Ectodermal cell (in vitro differentiated cells): ENCODE results near the gene GTPBP1.

Source experiments
- H3K27ac ChIP-seq: 2 replicates; pipeline ENCODE4 v1.7.0; 2013; ENCODE audit warnings: mild to moderate bottlenecking, low read depth, low read length; ENCODE audit not compliant: insufficient read depth, poor library complexity, severe bottlenecking
- H3K27me3 ChIP-seq: 2 replicates; pipeline ENCODE4 v1.7.0; 2013; ENCODE audit warnings: mild to moderate bottlenecking, low read length; ENCODE audit not compliant: insufficient read depth, control insufficient read depth, poor library complexity, severe bottlenecking
- H3K36me3 ChIP-seq: one replicate; pipeline ENCODE4 v1.7.0; 2013; ENCODE audit warnings: low read length; ENCODE audit not compliant: control insufficient read depth, insufficient read depth
- H3K4me1 ChIP-seq: one replicate; pipeline ENCODE4 v1.7.0; 2013; ENCODE audit warnings: low read length; ENCODE audit not compliant: control insufficient read depth, insufficient read depth
- H3K4me3 ChIP-seq: 2 replicates; pipeline ENCODE4 v1.7.0; 2013; ENCODE audit warnings: low read depth, low read length, control low read depth; ENCODE audit not compliant: insufficient read depth
- H3K9me3 ChIP-seq: 2 replicates; pipeline ENCODE4 v1.7.0; 2013; ENCODE audit warnings: mild to moderate bottlenecking, low read length, moderate library complexity; ENCODE audit not compliant: control insufficient read depth
- WGBS, 2 experiments: methylation state at CpG; one replicate each; pipeline ENCODE4 v1.1.7; 2013; ENCODE audit warnings: missing lambda C conversion rate in 2 of 2; 5-methylcytosine and 5-hydroxymethylcytosine counted together

GTPBP1 gene

DNA sequence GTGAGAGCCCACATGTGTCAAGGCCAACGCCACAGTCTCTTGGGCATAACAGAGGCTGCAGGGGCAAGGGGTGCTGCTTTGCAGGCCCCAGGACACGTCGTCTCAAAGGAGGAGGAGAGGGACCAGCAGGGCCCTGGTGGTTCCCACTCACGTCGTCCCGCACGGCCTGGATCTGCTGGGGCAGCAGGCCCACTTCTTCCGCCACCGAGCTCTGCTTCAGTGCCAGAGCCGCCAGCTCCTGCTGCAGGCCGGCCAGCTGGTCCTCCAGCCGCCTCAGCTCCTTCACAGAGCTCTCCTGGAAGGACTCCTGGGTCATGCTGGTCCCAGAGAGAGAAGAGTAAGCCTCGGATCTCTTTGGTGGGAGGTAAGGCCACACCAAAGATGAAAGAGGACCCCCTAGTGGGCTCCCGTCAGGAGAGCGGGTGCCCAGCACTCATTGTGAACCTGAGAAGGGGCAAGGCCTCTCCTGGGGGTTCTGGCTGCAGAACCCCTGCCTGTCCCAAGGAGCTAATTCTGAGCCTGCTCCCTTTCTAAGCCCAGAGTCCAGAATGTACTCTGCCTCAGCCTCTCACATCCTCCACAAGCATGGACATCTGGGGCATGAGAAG lies 34.5 kb downstream of the GTPBP1 start:
- Histone ChIP-seq H3K4me3 (no peak overlapping the region), H3K36me3 (peaks cover 19% of the 10 kb centered on the region), H3K27me3 (no peaks in the 10 kb centered on the region), H3K4me1 (no peaks in the 10 kb centered on the region), H3K27ac (no peak overlapping the region), H3K9me3 (no peaks in the 10 kb centered on the region)
- 89 to 91% methylated on average over 15 of the region's 15 CpGs for WGBS, 2 experiments

DNA sequence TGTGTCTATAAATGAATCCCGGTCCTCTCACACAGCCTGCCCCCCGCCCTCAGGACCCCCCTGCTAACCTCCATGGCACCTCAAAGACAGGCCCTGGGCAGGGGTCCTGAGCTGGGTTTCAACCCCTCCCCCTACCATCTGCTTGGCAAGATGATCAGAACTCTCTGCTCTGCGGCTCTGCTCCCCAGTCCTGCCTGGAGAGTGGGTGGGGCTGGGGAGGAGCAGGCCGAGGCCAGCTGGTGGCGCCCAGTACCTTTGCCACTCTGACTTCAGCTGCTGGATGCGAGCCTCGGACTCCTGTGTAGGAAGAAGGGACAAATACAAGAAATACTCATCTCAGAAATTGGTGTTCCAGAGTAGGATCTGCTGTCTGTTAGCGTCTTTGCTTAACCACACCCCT lies 35.0 kb downstream of the GTPBP1 start:
- no peaks in the 10 kb centered on the region for H3K4me1 ChIP-seq
- H3K27ac ChIP-seq = no peak overlapping the region
- H3K36me3 ChIP-seq = peaks cover 19% of the 10 kb centered on the region
- H3K9me3 ChIP-seq = no peaks in the 10 kb centered on the region
- WGBS, 2 experiments = 85% methylated on average over 8 of the region's 8 CpGs
- H3K4me3 ChIP-seq = no peak overlapping the region
- H3K27me3 ChIP-seq = no peaks in the 10 kb centered on the region

DNA sequence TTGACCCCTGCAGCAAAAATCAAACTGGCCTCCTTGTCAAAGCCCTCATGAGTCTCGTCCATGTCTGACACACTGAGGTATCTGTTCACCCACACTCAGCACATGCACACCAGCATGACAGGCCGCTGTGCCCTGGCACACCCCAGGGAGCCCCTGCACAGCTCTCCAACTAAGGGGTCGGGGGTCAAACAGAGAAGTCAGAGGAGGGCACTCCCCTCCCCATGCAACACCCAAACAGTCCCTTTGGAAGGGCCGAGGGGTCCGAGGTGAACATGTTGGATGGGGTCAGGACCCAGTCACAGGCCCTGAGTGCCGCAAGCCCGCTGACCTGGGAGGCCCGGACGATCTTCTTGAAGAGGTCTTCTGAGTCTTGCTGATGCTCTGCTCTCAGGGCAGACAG lies 35.4 kb downstream of the GTPBP1 start:
- Histone ChIP-seq H3K27me3 (no peaks in the 10 kb centered on the region), H3K36me3 (peaks cover 19% of the 10 kb centered on the region), H3K4me3 (no peak overlapping the region), H3K4me1 (no peaks in the 10 kb centered on the region), H3K9me3 (no peaks in the 10 kb centered on the region), H3K27ac (no peak overlapping the region)
- 95 to 97% methylated on average over 9 of the region's 9 CpGs for WGBS, 2 experiments

DNA sequence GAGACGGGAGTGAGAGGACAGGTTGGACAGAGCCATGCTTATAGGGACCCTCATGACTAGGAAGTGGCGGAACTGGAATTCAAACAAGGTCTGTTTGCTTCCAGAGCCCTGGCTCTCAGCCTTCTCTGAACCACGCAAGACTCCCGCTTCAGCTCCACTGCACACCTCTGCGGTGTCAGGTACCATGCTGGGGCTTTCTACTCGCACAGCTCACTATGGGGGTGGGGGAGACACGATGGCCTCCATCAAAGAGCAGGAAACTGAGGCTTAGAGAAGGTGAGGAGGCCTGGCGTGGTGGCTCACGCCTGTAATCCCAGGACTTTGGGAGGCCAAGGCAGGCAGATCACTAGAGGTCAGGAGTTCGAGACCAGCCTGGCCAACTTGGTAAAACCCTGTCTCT lies 35.8 kb downstream of the GTPBP1 start:
- Histone ChIP-seq H3K27ac (no peak overlapping the region), H3K4me1 (no peaks in the 10 kb centered on the region), H3K27me3 (no peaks in the 10 kb centered on the region), H3K4me3 (no peak overlapping the region), H3K9me3 (no peaks in the 10 kb centered on the region), H3K36me3 (peaks cover 19% of the 10 kb centered on the region)
- 95 to 96% methylated on average over 10 of the region's 10 CpGs for WGBS, 2 experiments

DNA sequence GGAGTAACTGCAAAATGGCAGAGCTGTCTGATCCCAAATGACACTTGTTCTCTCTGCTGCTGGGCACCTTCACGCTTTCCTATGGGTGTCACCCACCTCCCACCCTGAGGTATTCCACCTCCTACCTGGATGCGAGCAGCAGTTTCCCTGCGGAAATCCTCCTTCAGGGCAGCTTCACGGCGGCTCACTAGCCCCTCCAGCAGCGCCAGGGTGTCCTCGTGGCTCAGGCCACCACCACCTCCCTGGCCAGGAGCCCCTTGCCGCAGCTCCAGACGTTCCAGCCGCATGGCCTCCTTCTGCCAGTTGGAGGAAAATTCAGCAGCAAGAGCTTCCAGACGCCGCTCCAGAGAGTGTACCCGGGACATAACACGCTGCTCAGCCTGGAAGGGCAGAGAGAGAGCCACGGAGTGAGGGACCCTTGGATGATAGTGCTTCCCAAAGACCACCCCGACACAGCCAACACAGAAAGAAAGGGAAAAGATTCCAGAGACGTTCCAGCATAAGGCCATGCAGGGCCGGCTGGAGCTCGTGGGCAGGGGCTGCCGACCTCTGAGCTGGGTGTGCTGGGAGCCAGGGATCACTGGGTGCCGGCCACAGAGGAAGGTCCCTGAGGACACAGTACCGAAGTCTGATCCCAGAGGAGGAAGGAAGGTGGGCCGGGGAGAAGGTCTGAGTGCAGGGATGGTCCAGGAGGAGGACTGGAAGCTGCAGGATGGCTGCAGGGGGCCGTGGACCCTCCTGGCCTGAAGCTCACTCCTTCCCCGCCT lies 36.6 kb downstream of the GTPBP1 start:
- H3K36me3 ChIP-seq = peaks cover 19% of the 10 kb centered on the region
- 93 to 94% methylated on average over 25 of the region's 25 CpGs for WGBS, 2 experiments
- no peak overlapping the region for H3K27ac ChIP-seq
- no peaks in the 10 kb centered on the region for H3K4me1 ChIP-seq
- H3K9me3 ChIP-seq = no peaks in the 10 kb centered on the region
- no peak overlapping the region for H3K4me3 ChIP-seq
- H3K27me3 ChIP-seq = no peaks in the 10 kb centered on the region

DNA sequence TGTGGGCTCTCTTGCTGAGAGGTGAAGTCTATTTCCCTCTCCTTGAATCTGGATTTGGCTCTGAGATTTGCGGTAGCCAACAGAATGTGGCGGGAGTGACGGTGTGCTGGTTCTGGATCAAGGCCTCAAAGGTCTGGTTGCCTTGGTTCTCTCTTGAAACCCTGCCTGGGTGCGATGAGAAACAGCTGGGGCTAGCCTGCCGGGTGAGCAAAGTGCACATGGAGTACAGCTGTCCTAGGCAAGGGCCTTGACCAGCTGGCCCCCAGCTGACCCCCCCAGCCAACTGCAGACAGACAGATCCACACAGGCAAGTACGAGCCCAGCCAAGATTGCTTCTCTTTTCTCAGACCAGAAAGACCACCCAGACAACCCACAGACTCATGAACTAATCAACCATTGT lies 39.2 kb downstream of the GTPBP1 start:
- 93 to 97% methylated on average over 5 to 6 of the region's 6 CpGs for WGBS, 2 experiments
- Histone ChIP-seq H3K9me3 (no peaks in the 10 kb centered on the region), H3K4me1 (no peaks in the 10 kb centered on the region), H3K27ac (no peak overlapping the region), H3K36me3 (peaks cover 16% of the 10 kb centered on the region), H3K27me3 (no peaks in the 10 kb centered on the region), H3K4me3 (no peak overlapping the region)

DNA sequence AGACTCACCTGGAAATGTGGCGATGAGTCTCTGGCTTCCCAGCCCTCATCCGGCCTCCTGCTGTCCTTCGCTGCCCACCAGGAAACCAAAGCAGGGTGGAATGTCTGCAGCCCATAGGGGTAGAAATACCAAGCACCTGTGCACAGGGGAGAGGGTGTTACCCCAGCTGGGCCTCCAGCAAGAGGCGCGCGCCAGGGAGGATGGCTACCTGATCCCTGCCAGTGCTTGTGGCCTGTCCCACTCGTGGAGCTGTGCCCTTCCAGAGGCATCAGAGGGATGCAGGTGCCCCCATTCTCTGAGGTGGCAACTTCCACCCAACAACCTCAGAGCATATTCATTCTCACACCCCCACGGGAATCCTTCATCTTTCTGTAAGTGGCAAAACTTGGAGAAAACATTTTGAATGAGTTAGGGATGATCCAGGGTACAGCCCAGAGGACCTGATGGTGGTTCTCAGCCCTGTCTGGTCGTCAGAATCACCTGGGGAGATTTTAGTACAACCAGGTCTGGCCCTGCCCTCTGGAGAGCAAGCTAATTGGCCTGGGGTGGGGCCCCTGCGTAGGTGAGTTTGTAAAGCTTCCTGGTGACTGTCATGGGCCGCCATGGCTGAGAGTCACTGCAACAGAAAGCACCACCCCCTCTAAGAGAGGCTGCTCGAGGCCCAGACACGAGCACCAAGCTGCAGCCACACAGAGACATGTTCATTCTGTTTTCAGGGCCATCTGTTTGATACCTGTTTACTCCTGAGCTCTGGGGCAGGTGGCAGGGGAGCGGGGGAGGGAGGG lies 40.1 kb downstream of the GTPBP1 start:
- Histone ChIP-seq H3K36me3 (peaks cover 12% of the 10 kb centered on the region), H3K4me3 (no peak overlapping the region), H3K27me3 (no peaks in the 10 kb centered on the region), H3K4me1 (no peaks in the 10 kb centered on the region), H3K27ac (no peak overlapping the region), H3K9me3 (no peaks in the 10 kb centered on the region)
- 91 to 92% methylated on average over 14 of the region's 14 CpGs for WGBS, 2 experiments

DNA sequence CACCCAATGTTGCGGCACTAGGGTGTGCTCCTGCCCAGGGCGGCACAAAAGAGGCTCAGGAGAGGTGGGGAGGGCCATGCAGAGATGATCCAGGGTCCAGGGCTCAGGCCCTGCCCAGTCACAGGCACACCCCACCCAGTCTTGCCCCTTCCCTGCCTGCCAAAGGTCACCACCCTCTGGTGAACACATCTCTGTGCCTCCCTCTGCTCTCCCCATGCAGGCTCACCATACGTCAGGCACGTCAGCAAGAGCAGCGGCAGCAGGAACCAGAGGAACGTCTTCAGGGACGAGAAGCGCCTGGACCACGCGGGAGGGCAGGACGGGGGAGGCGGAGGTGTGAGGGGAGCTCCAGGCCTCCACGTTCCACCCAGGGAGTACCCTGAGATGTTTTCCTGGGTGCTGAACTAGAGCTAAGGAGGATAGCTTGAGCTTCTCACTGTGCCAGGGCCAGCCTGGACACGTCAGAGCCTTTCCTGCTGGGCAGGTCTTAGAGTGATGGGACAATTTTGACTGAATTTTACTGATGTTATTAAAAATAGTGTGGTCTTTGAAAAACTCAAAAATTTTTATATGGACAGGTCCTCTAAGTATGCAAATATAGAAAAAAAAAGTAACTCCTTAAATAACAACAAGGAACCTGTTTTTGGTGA lies 42.9 kb downstream of the GTPBP1 start:
- Histone ChIP-seq H3K36me3 (peaks cover 8% of the 10 kb centered on the region), H3K27ac (no peak overlapping the region), H3K4me1 (peaks cover under 1% of the 10 kb centered on the region), H3K27me3 (no peaks in the 10 kb centered on the region), H3K9me3 (no peaks in the 10 kb centered on the region), H3K4me3 (no peak overlapping the region)
- 87 to 89% methylated on average over 14 of the region's 14 CpGs for WGBS, 2 experiments

DNA sequence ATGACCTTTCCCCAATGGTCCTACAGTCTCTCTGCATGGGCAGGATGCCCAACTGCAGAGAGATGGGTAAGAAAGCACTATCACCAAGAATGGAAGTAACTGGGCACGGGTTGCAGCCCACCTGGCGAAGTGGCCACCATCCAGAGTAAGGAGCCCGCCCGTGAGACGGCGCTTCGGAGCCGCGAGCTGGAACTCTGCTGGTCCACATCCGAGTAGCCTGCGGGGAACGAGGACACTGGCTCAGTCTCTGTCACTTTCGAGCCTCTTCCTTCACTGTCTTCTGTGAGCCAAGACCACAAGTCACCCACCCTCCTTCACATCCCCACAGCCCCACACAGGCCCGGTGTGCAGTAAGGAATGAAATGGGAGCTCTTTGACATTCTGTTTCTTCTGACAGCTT lies 44.4 kb downstream of the GTPBP1 start:
- Histone ChIP-seq H3K4me1 (peaks cover 8% of the 10 kb centered on the region), H3K27ac (no peak overlapping the region), H3K27me3 (no peaks in the 10 kb centered on the region), H3K9me3 (no peaks in the 10 kb centered on the region), H3K4me3 (no peak overlapping the region), H3K36me3 (peaks cover under 1% of the 10 kb centered on the region)
- WGBS, 2 experiments = 95 to 96% methylated on average over 14 of the region's 14 CpGs

DNA sequence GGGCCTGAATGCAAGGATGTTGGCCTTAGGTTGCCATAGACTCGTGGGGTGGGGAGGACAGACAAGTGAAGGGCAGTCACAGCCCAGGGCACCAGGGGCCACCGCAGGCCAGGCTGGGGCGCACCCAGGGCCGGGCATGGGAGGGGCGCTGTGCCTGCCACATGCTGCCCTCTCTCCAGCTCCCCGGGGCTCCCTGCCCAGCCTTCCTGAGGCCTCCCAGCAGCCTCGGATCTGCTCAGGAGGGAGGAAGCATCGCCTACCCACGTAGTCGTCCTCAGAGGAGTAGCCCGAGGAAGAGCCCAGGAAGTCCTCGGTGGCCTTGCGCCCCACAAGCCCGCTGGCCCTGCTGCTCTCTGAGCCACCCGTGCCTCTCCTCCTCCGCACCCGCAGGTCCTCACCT lies 44.9 kb downstream of the GTPBP1 start:
- Histone ChIP-seq H3K4me1 (peaks cover 9% of the 10 kb centered on the region), H3K4me3 (no peak overlapping the region), H3K36me3 (no peaks in the 10 kb centered on the region), H3K27ac (no peak overlapping the region), H3K27me3 (no peaks in the 10 kb centered on the region), H3K9me3 (no peaks in the 10 kb centered on the region)
- WGBS, 2 experiments = 93 to 94% methylated on average over 17 of the region's 17 CpGs
